ENCODE data around the gene GABARAPL2. TPM values are rescaled to one million over a fixed set of nuclear protein-coding genes. Genes with fewer than 3 reads are reported as not detected.
"Not testable (repeated sequence)": the region's sequence is repeated elsewhere in the genome, so short reads cannot be mapped to it uniquely, and the experiment has no call there.

The GABARAPL2 gene
- total and polyA plus RNA-seq, 2 experiments from 2014 or later, result 52.7 to 252 TPM

DNA sequence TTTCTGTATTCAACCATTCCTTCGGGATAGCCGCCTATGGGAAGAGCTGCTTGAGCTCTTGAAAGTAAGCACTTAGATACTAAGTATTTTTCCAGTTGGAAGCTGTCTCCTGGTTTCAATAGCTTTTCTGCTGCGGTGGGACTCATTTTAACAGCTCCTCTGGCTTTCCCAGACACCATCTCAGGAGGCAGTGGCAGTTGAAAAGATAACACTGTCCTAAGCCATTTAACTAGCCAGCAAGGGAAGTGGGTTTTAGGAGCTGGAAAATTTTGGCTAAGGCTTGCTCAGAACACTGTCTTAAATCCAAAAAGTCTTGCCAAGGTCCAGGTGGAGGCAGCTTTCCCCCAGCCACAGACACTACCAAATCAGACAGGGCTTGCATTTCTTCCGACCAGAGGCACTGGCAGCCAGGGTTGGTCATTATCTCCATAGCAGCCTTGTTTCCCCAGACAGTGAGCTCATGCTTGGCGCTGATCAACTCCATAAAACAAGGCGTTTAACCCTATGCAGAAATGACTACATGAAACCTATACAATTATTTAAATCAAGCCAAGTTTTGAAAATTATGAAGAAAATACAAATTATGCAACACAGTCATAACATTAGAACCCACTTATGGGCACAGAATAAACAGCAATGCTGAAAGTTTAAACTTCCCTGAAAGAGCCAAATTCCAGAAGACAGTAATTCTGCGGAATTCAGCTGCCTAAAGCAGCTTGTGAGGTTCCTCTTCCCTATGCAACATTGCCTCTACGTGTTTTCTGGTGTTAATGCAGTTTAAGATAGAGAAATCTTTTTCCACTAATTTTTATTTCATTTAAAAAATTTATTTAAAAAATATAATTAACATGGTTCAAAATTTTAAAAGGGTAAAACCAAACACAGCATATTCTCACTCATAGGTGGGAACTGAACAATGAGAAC, 25.0 kb downstream of the GABARAPL2 start:
- Histone ChIP-seq H3K4me3 (peak overlapping the region; percentile 38), H3K27me3 (replicated peaks; ENCODE audit: insufficient read depth) (no peaks in the 10 kb centered on the region), H3K36me3 (ENCODE audit: low read depth) (no peaks in the 10 kb centered on the region), H3K9me3 (ENCODE audit: low read depth) (no peaks in the 10 kb centered on the region), H3F3A (ENCODE audit: insufficient read depth) (peaks cover 18% of the 10 kb centered on the region; the same call in 1 of the 2 replicates), H2AFZ (peak overlapping the region; percentile 63), H3K27ac (peak overlapping the region; percentile 83), H3K4me1 (ENCODE audit: insufficient read depth) (peaks cover 30% of the 10 kb centered on the region), H3K4me2 (ENCODE audit: unreplicated experiment) (peak overlapping the region; percentile 40), H3K79me2 (ENCODE audit: insufficient read depth) (no peaks in the 10 kb centered on the region), H4K20me1 (ENCODE audit: insufficient read depth) (no peaks in the 10 kb centered on the region), H3K9me2 (ENCODE audit: insufficient read depth) (no peaks in the 10 kb centered on the region), H3K9ac (peak overlapping the region; percentile 61)
- in situ Hi-C loops (cut with MboI), result no loop called here
- no peak for TF ChIP-seq EZH2phosphoT487 (IDR thresholded peaks at IDR 0.05; ENCODE audit: insufficient read depth, low read depth)
- TF ChIP-seq EZH2 (IDR thresholded peaks at IDR 0.05; ENCODE audit: insufficient read depth, poor library complexity, severe bottlenecking), result no peak
- DNase-seq, result peak; percentile 93
- WGBS, 2 experiments (ENCODE audit: low coverage in 1 of 2, low lambda C conversion rate in 2 of 2, missing lambda C conversion rate in 2 of 2), result 18% methylated on average over 8 of the region's 8 CpGs

GRCh38 chr16:75591927-75592326, 25.7 kb downstream of the GABARAPL2 start:
- H2AFZ ChIP-seq; H3K9me3 ChIP-seq (ENCODE audit: low read depth); H3K36me3 ChIP-seq (ENCODE audit: low read depth); H3K79me2 ChIP-seq (ENCODE audit: insufficient read depth); H3K27me3 ChIP-seq (replicated peaks; ENCODE audit: insufficient read depth); H3K9me2 ChIP-seq (ENCODE audit: insufficient read depth); in situ Hi-C loops (cut with MboI); H4K20me1 ChIP-seq (ENCODE audit: insufficient read depth); H3K4me3 ChIP-seq: not testable (repeated sequence)
- H3F3A ChIP-seq (ENCODE audit: insufficient read depth), result peaks cover 18% of the 10 kb centered on the region; the same call in 1 of the 2 replicates
- peak; percentile 60 for DNase-seq
- H3K4me2 ChIP-seq (ENCODE audit: unreplicated experiment), result peak overlapping the region; percentile 24
- H3K4me1 ChIP-seq (ENCODE audit: insufficient read depth), result peaks cover 30% of the 10 kb centered on the region
- H3K9ac ChIP-seq, result peak overlapping the region; percentile 44; the same call in 1 of the 2 replicates
- peak overlapping the region; percentile 83 for H3K27ac ChIP-seq
- WGBS, 2 experiments (ENCODE audit: low coverage in 1 of 2, low lambda C conversion rate in 2 of 2, missing lambda C conversion rate in 2 of 2), result 25 to 42% methylated on average over 7 to 9 of the region's 9 CpGs

GRCh38 chr16:75593308-75593707, 27.1 kb downstream of the GABARAPL2 start:
- Histone ChIP-seq H3K27ac (no peak overlapping the region), H3K4me3 (no peak overlapping the region), H3K27me3 (replicated peaks; ENCODE audit: insufficient read depth) (no peaks in the 10 kb centered on the region), H3K9ac (no peak overlapping the region), H2AFZ (no peak overlapping the region), H3F3A (ENCODE audit: insufficient read depth) (peaks cover 18% of the 10 kb centered on the region; the same call in 1 of the 2 replicates), H3K4me1 (ENCODE audit: insufficient read depth) (peaks cover 30% of the 10 kb centered on the region), H4K20me1 (ENCODE audit: insufficient read depth) (no peaks in the 10 kb centered on the region), H3K4me2 (ENCODE audit: unreplicated experiment) (no peak overlapping the region), H3K79me2 (ENCODE audit: insufficient read depth) (no peaks in the 10 kb centered on the region), H3K9me2 (ENCODE audit: insufficient read depth) (no peaks in the 10 kb centered on the region), H3K36me3 (ENCODE audit: low read depth) (peaks cover 9% of the 10 kb centered on the region; the same call in 1 of the 2 replicates), H3K9me3 (ENCODE audit: low read depth) (no peaks in the 10 kb centered on the region)
- in situ Hi-C loops (cut with MboI), result no loop called here
- WGBS, 2 experiments (ENCODE audit: low coverage in 1 of 2, low lambda C conversion rate in 2 of 2, missing lambda C conversion rate in 2 of 2), result 96 to 97% methylated on average over 6 of the region's 6 CpGs
- no peak for TF ChIP-seq EZH2 (IDR thresholded peaks at IDR 0.05; ENCODE audit: insufficient read depth, poor library complexity, severe bottlenecking)
- TF ChIP-seq EZH2phosphoT487 (IDR thresholded peaks at IDR 0.05; ENCODE audit: insufficient read depth, low read depth), result no peak
- DNase-seq, result no peak

GRCh38 chr16:75593825-75594820, 27.9 kb downstream of the GABARAPL2 start:
- Histone ChIP-seq H3K9me2 (ENCODE audit: insufficient read depth) (no peaks in the 10 kb centered on the region), H3K9ac (no peak overlapping the region), H3K27me3 (replicated peaks; ENCODE audit: insufficient read depth) (no peaks in the 10 kb centered on the region), H3K27ac (peak overlapping the region; percentile 14; the same call in 1 of the 2 replicates), H3K4me3 (no peak overlapping the region), H3K36me3 (ENCODE audit: low read depth) (peaks cover 9% of the 10 kb centered on the region; the same call in 1 of the 2 replicates), H3F3A (ENCODE audit: insufficient read depth) (peaks cover 18% of the 10 kb centered on the region; the same call in 1 of the 2 replicates), H3K9me3 (ENCODE audit: low read depth) (no peaks in the 10 kb centered on the region), H3K79me2 (ENCODE audit: insufficient read depth) (no peaks in the 10 kb centered on the region), H3K4me1 (ENCODE audit: insufficient read depth) (peaks cover 30% of the 10 kb centered on the region), H2AFZ (no peak overlapping the region), H4K20me1 (ENCODE audit: insufficient read depth) (no peaks in the 10 kb centered on the region), H3K4me2 (ENCODE audit: unreplicated experiment) (no peak overlapping the region)
- in situ Hi-C loops (cut with MboI), result no loop called here
- DNase-seq, result peak; percentile 57
- WGBS, 2 experiments (ENCODE audit: low coverage in 1 of 2, low lambda C conversion rate in 2 of 2, missing lambda C conversion rate in 2 of 2), result 72 to 74% methylated on average over 17 of the region's 17 CpGs
- TF ChIP-seq EZH2 (IDR thresholded peaks at IDR 0.05; ENCODE audit: insufficient read depth, poor library complexity, severe bottlenecking) (no peak), EZH2phosphoT487 (IDR thresholded peaks at IDR 0.05; ENCODE audit: insufficient read depth, low read depth) (no peak)
